ENCODE data around the gene ANKLE2.

The ANKLE2 gene

GRCh38 chr12:132773077-132773955, 11.7 kb upstream of the ANKLE2 start:
- DNase-seq (ENCODE audit: low read depth), result no peak
- no peak overlapping the region for H3K4me3 ChIP-seq (ENCODE audit: low read length)
- no peak for TF ChIP-seq CTCF (IDR thresholded peaks at IDR 0.05; ENCODE audit: insufficient read depth, low read depth, low read length, missing control alignments)

GRCh38 chr12:132772606-132773005, 11.0 kb upstream of the ANKLE2 start:
- no peak for TF ChIP-seq CTCF (IDR thresholded peaks at IDR 0.05; ENCODE audit: insufficient read depth, low read depth, low read length, missing control alignments)
- DNase-seq (ENCODE audit: low read depth), result no peak
- no peak overlapping the region for H3K4me3 ChIP-seq (ENCODE audit: low read length)

GRCh38 chr12:132771126-132771838, 9.7 kb upstream of the ANKLE2 start:
- H3K4me3 ChIP-seq (ENCODE audit: low read length), result no peak overlapping the region
- DNase-seq (ENCODE audit: low read depth), result no peak
- TF ChIP-seq CTCF (IDR thresholded peaks at IDR 0.05; ENCODE audit: insufficient read depth, low read depth, low read length, missing control alignments), result no peak

GRCh38 chr12:132766380-132767085, 4.9 kb upstream of the ANKLE2 start:
- no peak for DNase-seq (ENCODE audit: low read depth)
- TF ChIP-seq CTCF (IDR thresholded peaks at IDR 0.05; ENCODE audit: insufficient read depth, low read depth, low read length, missing control alignments), result no peak
- no peak overlapping the region for H3K4me3 ChIP-seq (ENCODE audit: low read length)

- no peak overlapping the region for H3K4me3 ChIP-seq (ENCODE audit: low read length)
- no peak for TF ChIP-seq CTCF (IDR thresholded peaks at IDR 0.05; ENCODE audit: insufficient read depth, low read depth, low read length, missing control alignments)
- DNase-seq (ENCODE audit: low read depth), result no peak
Measured at GRCh38 chr12:132765361-132765760, 3.7 kb upstream of the ANKLE2 start.

GRCh38 chr12:132764231-132764630, 2.6 kb upstream of the ANKLE2 start:
- TF ChIP-seq CTCF (IDR thresholded peaks at IDR 0.05; ENCODE audit: insufficient read depth, low read depth, low read length, missing control alignments), result no peak
- H3K4me3 ChIP-seq (ENCODE audit: low read length), result no peak overlapping the region
- DNase-seq (ENCODE audit: low read depth), result no peak

Measured in epithelial cell of esophagus (primary cell).